ENCODE measurements around the gene SFPQ. TPM values are rescaled to one million over a fixed set of nuclear protein-coding genes. Genes with fewer than 3 reads are reported as not detected.
"Not testable (repeated sequence)": the region's sequence is repeated elsewhere in the genome, so short reads cannot be mapped to it uniquely, and the experiment has no call there.

Gene SFPQ
- total RNA-seq, 1 experiment from 2014 or later: 354 TPM

DNA sequence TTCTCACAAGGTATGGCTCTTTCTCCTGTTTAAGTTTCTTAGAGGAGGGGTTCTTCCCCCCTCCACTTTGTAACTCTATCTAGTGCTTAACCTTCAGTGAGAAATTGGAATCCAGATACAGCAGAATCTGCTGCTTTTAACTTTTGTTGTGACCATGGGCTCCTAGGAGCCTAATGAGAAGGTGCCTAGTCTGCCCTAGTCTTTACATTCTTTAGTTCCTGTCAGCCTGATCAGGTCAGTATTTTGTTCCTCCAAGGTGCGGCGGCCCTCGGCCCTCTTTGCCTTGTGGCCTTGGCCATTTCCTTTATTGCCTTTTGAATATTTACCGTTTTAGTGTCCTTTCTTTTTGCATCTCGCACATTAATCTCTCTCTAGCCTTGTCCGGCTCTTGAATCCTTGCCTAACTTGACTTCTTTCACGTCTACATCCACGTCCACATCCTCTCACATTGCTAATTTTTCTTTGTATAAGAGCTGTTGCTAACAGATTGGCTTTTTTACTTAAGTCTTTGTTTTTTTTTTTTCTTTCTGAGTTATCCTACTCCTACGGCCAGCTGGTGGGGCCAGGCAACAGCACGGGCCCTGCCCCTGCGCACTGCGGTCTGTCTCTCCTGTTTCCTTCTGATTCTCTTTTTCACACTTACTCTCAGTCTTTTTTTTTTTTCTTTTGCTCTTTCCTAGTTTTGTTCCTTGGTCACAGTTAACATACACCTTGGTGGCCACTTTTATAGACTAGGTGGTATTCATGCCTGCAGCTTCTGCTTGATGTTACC, 49.0 kb downstream of the SFPQ start:
- ATAC-seq (no peak), DNase-seq (ENCODE audit: low spot score) (no peak)
- Mint-ChIP-seq H3K36me3 (no peaks in the 10 kb centered on the region), H3K27me3 (ENCODE audit: low read depth) (peaks cover 14% of the 10 kb centered on the region), H3K9me3 (no peaks in the 10 kb centered on the region), H3K4me3 (no peak overlapping the region), H3K27ac (no peak overlapping the region), H3K4me1 (peaks cover 12% of the 10 kb centered on the region)
- ChIA-PET POLR2A (interaction anchor here (0.6 kb wide), 1 partner anchor 392 kb away, joined by 4 read pairs; no protein-coding TSS in a partner anchor), CTCF (interaction anchor here (0.6 kb wide), 1 partner anchor 401 kb away, joined by 3 read pairs; no protein-coding TSS in a partner anchor)
- TF ChIP-seq CREM (CRISPR knock-in tag; IDR thresholded peaks at IDR 0.05) (no peak), KAT7 (CRISPR knock-in tag; IDR thresholded peaks at IDR 0.05; ENCODE audit: borderline replicate concordance) (no peak), PRRX2 (CRISPR knock-in tag; IDR thresholded peaks at IDR 0.05) (no peak), E2F1 (CRISPR knock-in tag; IDR thresholded peaks at IDR 0.05) (no peak), JAZF1 (CRISPR knock-in tag; IDR thresholded peaks at IDR 0.05) (no peak), JUN (CRISPR knock-in tag; IDR thresholded peaks at IDR 0.05) (no peak), TEAD4 (CRISPR knock-in tag; IDR thresholded peaks at IDR 0.05) (no peak), GRHL2 (CRISPR knock-in tag; IDR thresholded peaks at IDR 0.05; ENCODE audit: insufficient replicate concordance, severe bottlenecking) (no peak), OVOL2 (CRISPR knock-in tag; IDR thresholded peaks at IDR 0.05; ENCODE audit: borderline replicate concordance) (no peak), GABPB1 (CRISPR knock-in tag; IDR thresholded peaks at IDR 0.05) (no peak), TP53 (CRISPR knock-in tag; IDR thresholded peaks at IDR 0.05) (no peak)
- TF ChIP-seq, protein P1, sequence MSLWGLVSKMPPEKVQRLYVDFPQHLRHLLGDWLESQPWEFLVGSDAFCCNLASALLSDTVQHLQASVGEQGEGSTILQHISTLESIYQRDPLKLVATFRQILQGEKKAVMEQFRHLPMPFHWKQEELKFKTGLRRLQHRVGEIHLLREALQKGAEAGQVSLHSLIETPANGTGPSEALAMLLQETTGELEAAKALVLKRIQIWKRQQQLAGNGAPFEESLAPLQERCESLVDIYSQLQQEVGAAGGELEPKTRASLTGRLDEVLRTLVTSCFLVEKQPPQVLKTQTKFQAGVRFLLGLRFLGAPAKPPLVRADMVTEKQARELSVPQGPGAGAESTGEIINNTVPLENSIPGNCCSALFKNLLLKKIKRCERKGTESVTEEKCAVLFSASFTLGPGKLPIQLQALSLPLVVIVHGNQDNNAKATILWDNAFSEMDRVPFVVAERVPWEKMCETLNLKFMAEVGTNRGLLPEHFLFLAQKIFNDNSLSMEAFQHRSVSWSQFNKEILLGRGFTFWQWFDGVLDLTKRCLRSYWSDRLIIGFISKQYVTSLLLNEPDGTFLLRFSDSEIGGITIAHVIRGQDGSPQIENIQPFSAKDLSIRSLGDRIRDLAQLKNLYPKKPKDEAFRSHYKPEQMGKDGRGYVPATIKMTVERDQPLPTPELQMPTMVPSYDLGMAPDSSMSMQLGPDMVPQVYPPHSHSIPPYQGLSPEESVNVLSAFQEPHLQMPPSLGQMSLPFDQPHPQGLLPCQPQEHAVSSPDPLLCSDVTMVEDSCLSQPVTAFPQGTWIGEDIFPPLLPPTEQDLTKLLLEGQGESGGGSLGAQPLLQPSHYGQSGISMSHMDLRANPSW (CRISPR knock-in tag; conservative IDR thresholded peaks at IDR 0.05; ENCODE audit: low read depth): no peak
- TF ChIP-seq, protein P2, sequence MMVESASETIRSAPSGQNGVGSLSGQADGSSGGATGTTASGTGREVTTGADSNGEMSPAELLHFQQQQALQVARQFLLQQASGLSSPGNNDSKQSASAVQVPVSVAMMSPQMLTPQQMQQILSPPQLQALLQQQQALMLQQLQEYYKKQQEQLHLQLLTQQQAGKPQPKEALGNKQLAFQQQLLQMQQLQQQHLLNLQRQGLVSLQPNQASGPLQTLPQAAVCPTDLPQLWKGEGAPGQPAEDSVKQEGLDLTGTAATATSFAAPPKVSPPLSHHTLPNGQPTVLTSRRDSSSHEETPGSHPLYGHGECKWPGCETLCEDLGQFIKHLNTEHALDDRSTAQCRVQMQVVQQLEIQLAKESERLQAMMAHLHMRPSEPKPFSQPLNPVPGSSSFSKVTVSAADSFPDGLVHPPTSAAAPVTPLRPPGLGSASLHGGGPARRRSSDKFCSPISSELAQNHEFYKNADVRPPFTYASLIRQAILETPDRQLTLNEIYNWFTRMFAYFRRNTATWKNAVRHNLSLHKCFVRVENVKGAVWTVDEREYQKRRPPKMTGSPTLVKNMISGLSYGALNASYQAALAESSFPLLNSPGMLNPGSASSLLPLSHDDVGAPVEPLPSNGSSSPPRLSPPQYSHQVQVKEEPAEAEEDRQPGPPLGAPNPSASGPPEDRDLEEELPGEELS (CRISPR knock-in tag; IDR thresholded peaks at IDR 0.05): no peak
- TF ChIP-seq, protein P3, sequence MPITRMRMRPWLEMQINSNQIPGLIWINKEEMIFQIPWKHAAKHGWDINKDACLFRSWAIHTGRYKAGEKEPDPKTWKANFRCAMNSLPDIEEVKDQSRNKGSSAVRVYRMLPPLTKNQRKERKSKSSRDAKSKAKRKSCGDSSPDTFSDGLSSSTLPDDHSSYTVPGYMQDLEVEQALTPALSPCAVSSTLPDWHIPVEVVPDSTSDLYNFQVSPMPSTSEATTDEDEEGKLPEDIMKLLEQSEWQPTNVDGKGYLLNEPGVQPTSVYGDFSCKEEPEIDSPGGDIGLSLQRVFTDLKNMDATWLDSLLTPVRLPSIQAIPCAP (CRISPR knock-in tag; IDR thresholded peaks at IDR 0.05): no peak
- TF ChIP-seq, protein P4, sequence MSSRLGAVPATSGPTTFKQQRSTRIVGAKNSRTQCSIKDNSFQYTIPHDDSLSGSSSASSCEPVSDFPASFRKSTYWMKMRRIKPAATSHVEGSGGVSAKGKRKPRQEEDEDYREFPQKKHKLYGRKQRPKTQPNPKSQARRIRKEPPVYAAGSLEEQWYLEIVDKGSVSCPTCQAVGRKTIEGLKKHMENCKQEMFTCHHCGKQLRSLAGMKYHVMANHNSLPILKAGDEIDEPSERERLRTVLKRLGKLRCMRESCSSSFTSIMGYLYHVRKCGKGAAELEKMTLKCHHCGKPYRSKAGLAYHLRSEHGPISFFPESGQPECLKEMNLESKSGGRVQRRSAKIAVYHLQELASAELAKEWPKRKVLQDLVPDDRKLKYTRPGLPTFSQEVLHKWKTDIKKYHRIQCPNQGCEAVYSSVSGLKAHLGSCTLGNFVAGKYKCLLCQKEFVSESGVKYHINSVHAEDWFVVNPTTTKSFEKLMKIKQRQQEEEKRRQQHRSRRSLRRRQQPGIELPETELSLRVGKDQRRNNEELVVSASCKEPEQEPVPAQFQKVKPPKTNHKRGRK (CRISPR knock-in tag; IDR thresholded peaks at IDR 0.05; ENCODE audit: borderline replicate concordance): no peak

DNA sequence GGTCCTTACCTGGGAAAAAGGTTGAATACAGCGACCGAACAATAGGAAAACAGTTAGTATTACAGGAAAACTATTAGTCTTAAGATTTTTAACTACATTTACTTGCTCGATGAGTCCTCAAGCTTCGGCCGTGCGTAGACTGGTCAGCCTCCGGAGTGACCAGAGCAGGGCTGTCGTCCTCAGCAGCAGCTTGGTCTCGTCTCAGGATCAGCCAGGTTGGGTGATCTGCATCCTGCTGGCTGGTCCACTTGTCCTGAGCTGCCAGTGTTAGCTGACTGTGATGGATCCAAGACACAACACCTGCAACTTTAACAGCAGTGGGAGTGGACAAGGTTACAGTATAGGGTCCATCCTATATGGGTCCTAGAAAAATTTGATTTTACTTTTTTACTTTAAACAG, 50.2 kb downstream of the SFPQ start:
- H3K36me3 Mint-ChIP-seq; H3K27ac Mint-ChIP-seq; ATAC-seq; H3K4me3 Mint-ChIP-seq; DNase-seq (ENCODE audit: low spot score); POLR2A ChIA-PET; H3K9me3 Mint-ChIP-seq; CTCF ChIA-PET: not testable (repeated sequence)
- Mint-ChIP-seq H3K4me1 (peaks cover 12% of the 10 kb centered on the region), H3K27me3 (ENCODE audit: low read depth) (peaks cover 18% of the 10 kb centered on the region)

DNA sequence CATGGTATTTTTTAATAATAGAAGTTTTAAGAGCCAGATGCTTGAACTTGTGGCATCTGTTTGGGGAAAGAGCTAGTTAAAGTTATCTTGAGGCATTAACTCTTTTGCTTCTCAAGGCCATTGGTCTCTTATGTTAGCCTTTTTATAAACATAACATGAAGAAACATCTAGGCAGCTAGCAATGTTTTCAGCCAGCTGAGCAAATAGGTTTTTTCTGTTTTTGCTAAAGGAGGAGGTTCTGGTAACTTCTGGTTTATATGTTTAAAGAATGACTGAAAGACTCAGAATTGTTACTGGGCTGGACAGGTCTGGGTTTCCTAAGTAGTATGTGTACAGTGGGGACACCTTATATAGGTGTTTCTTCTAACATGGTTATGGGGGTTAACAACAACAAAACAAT, 50.7 kb downstream of the SFPQ start:
- POLR2A ChIA-PET; H3K36me3 Mint-ChIP-seq; ATAC-seq; CTCF ChIA-PET; H3K9me3 Mint-ChIP-seq; DNase-seq (ENCODE audit: low spot score); H3K4me3 Mint-ChIP-seq; H3K27ac Mint-ChIP-seq: not testable (repeated sequence)
- Mint-ChIP-seq H3K27me3 (ENCODE audit: low read depth) (peaks cover 22% of the 10 kb centered on the region), H3K4me1 (peaks cover 12% of the 10 kb centered on the region)

- not testable (repeated sequence) for ATAC-seq
- H3K36me3 Mint-ChIP-seq: peaks cover 18% of the 10 kb centered on the region
Measured at GRCh38 chr1:35137590-35137989, 55.4 kb downstream of the SFPQ start.

More at GRCh38 chr1:35137590-35137989, 55.4 kb downstream of the SFPQ start:
- Mint-ChIP-seq H3K27me3 (ENCODE audit: low read depth) (peaks cover 40% of the 10 kb centered on the region), H3K9me3 (peaks cover 25% of the 10 kb centered on the region)
- H3K27ac Mint-ChIP-seq; DNase-seq (ENCODE audit: low spot score); H3K4me1 Mint-ChIP-seq; H3K4me3 Mint-ChIP-seq; CTCF ChIA-PET; POLR2A ChIA-PET: not testable (repeated sequence)
